Peyer's patch (tissue), 4 donors: ENCODE data around the gene EYS.

ENCODE experiments used
- POLR2A ChIP-seq, 2 donors: fragments of 450-650 bp; IDR thresholded peaks; one replicate each; pipeline ENCODE4 v1.5.1; 2017; ENCODE audit warnings: antibody characterized with exemption in 2 of 2, mild to moderate bottlenecking in 2 of 2, moderate library complexity in 2 of 2
- TF ChIP-seq, protein P1 (sequence below), 6 experiments: fragments of 450-650 bp in 4 of 6; fragments of 200-600 bp in 2 of 6; sonication (generic) in 1 of 6; IDR thresholded peaks; one replicate each; pipeline ENCODE4 v1.5.1; 2017 to 2019; ENCODE audit warnings: antibody characterized with exemption in 6 of 6, mild to moderate bottlenecking in 3 of 6, moderate library complexity in 1 of 6

DNA sequence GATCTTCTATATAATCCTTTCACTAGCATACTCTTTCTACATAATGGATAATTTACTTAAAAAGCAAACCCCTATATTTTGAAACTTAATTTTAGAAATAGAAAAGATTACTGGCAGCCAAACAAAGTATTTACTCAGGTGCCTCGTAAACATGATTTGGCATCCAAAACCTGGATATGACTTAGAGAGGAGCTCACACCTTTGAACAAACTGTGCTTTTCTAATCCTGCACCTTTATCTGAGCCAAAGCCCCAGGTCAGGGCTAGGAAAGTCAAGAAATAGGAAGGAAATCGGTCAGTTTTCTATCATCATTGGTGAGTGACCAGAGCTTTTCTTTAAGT is 1900.5 kb downstream of the EYS start:
- TF ChIP-seq, protein P1, sequence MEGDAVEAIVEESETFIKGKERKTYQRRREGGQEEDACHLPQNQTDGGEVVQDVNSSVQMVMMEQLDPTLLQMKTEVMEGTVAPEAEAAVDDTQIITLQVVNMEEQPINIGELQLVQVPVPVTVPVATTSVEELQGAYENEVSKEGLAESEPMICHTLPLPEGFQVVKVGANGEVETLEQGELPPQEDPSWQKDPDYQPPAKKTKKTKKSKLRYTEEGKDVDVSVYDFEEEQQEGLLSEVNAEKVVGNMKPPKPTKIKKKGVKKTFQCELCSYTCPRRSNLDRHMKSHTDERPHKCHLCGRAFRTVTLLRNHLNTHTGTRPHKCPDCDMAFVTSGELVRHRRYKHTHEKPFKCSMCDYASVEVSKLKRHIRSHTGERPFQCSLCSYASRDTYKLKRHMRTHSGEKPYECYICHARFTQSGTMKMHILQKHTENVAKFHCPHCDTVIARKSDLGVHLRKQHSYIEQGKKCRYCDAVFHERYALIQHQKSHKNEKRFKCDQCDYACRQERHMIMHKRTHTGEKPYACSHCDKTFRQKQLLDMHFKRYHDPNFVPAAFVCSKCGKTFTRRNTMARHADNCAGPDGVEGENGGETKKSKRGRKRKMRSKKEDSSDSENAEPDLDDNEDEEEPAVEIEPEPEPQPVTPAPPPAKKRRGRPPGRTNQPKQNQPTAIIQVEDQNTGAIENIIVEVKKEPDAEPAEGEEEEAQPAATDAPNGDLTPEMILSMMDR (IDR thresholded peaks at IDR 0.05), result no peak
- no peak for TF ChIP-seq POLR2A (IDR thresholded peaks at IDR 0.05)
